Lower leg skin (tissue), 4 donors: ENCODE measurements around the gene RASEF. TPM values are rescaled to one million over a fixed set of nuclear protein-coding genes. Genes with fewer than 3 reads are reported as not detected.

Experiments
- DNase-seq, 2 donors: peaks; one replicate each; pipeline ENCODE4 v3.0.0-alpha.2; 2019; ENCODE audit warnings: low spot score in 2 of 2
- H3K4me3 ChIP-seq: fragments of 200-600 bp; sonication (generic); 2 replicates; pipeline ENCODE4 v1.5.1; 2017; ENCODE audit warnings: mild to moderate bottlenecking, low read depth; ENCODE audit not compliant: poor library complexity, severe bottlenecking
- CTCF ChIP-seq, 3 donors: fragments of 450-650 bp; IDR thresholded peaks; one replicate each; pipeline ENCODE4 v1.5.1; 2016; ENCODE audit warnings: antibody characterized with exemption in 3 of 3, mild to moderate bottlenecking in 3 of 3, moderate library complexity in 2 of 3
- POLR2A ChIP-seq, 2 donors: fragments of 450-650 bp; IDR thresholded peaks; one replicate each; pipeline ENCODE4 v1.6.1; 2016 to 2017; ENCODE audit warnings: antibody characterized with exemption in 2 of 2, mild to moderate bottlenecking in 1 of 2, moderate library complexity in 1 of 2
- WGBS, 2 donors: methylation state at CpG; one replicate each; pipeline ENCODE4 v1.1.5; 2018; 5-methylcytosine and 5-hydroxymethylcytosine counted together
- intact Hi-C: fragments of 100-400 bp; cut with DNase I; formaldehyde crosslinking; loops from one replicate; pipeline ENCODE4 v1.15.0; 2023; ENCODE audit warnings: low total_unique reads
- total RNA-seq, 4 donors: library from RNA; depleted of rRNA; stranded (reverse); fragments of >200 nt; gene quantifications; one replicate each; pipeline ENCODE4 v1.1.0, GENCODE V29; 2016

RASEF gene
- total RNA-seq, 4 donors from 2014 or later, result 2.7 to 4.8 (median 3.3) TPM

- WGBS, 2 donors, result 82 to 86% methylated on average over 1 of the region's 1 CpG
- intact Hi-C loops, result no loop called here
- DNase-seq, result no peak
- H3K4me3 ChIP-seq, result no peak overlapping the region
- no peak for TF ChIP-seq POLR2A (IDR thresholded peaks at IDR 0.05)
- no peak for TF ChIP-seq CTCF (IDR thresholded peaks at IDR 0.05)
These were observed 81.4 kb downstream of the RASEF start for GRCh38 chr9:82981552-82981951.

GRCh38 chr9:82975176-82975575 lies 87.8 kb downstream of the RASEF start:
- WGBS, 2 donors, result 79% methylated on average over 6 of the region's 6 CpGs

GRCh38 chr9:82972446-82972845 lies 90.5 kb downstream of the RASEF start:
- TF ChIP-seq POLR2A (IDR thresholded peaks at IDR 0.05) (no peak), CTCF (IDR thresholded peaks at IDR 0.05) (no peak)
- DNase-seq, result no peak
- H3K4me3 ChIP-seq, result no peak overlapping the region
- 80 to 91% methylated on average over 3 of the region's 3 CpGs for WGBS, 2 donors
- intact Hi-C loops, result no loop called here

More at GRCh38 chr9:82975176-82975575, 87.8 kb downstream of the RASEF start:
- no peak overlapping the region for H3K4me3 ChIP-seq
- intact Hi-C loops, result no loop called here
- DNase-seq, result no peak
- TF ChIP-seq POLR2A (IDR thresholded peaks at IDR 0.05) (no peak), CTCF (IDR thresholded peaks at IDR 0.05) (no peak)

GRCh38 chr9:82970359-82970758 lies 92.6 kb downstream of the RASEF start:
- no peak for DNase-seq
- H3K4me3 ChIP-seq, result no peak overlapping the region
- no peak for TF ChIP-seq POLR2A (IDR thresholded peaks at IDR 0.05)
- no peak for TF ChIP-seq CTCF (IDR thresholded peaks at IDR 0.05)
- intact Hi-C loops, result no loop called here
- WGBS, 2 donors, result 52 to 55% methylated on average over 3 of the region's 3 CpGs

- TF ChIP-seq POLR2A (IDR thresholded peaks at IDR 0.05) (no peak), CTCF (IDR thresholded peaks at IDR 0.05) (no peak)
- H3K4me3 ChIP-seq, result no peak overlapping the region
- intact Hi-C loops, result no loop called here
- 76 to 79% methylated on average over 4 of the region's 4 CpGs for WGBS, 2 donors
- no peak for DNase-seq
These were observed 93.7 kb downstream of the RASEF start for GRCh38 chr9:82969291-82969690.

GRCh38 chr9:82968816-82969215 lies 94.1 kb downstream of the RASEF start:
- DNase-seq, result no peak
- intact Hi-C loops, result no loop called here
- 72 to 82% methylated on average over 1 of the region's 1 CpG for WGBS, 2 donors
- no peak for TF ChIP-seq CTCF (IDR thresholded peaks at IDR 0.05)
- no peak for TF ChIP-seq POLR2A (IDR thresholded peaks at IDR 0.05)
- H3K4me3 ChIP-seq, result no peak overlapping the region
